Peyer's patch (tissue), 4 donors: ENCODE results near the gene BPGM.

Source experiments
- POLR2A ChIP-seq, 2 donors: fragments of 450-650 bp; IDR thresholded peaks; one replicate each; pipeline ENCODE4 v1.5.1; 2017; ENCODE audit warnings: antibody characterized with exemption in 2 of 2, mild to moderate bottlenecking in 2 of 2, moderate library complexity in 2 of 2
- TF ChIP-seq, protein P1 (sequence below), 6 experiments: fragments of 450-650 bp in 4 of 6; fragments of 200-600 bp in 2 of 6; sonication (generic) in 1 of 6; IDR thresholded peaks; one replicate each; pipeline ENCODE4 v1.5.1; 2017 to 2019; ENCODE audit warnings: antibody characterized with exemption in 6 of 6, mild to moderate bottlenecking in 3 of 6, moderate library complexity in 1 of 6

DNA sequence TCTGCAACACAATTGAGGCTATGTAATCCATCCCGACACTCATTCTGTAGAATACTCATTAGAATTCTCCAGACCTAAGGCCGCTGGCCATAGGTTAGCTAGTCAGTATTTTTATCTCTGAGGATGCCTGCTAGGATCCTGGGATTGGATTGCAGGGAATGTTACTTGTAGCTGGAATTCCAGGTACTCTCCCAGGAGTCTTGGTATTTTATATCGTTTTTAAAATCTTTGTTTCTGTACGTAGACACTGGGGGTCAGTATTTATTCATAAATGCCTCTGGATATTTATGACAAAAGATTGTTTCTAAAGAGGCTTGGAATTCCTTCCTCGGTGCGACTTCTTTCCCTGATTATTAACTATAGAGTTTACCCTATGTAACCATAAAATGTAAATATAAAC lies 40.1 kb downstream of the BPGM start:
- TF ChIP-seq, protein P1, sequence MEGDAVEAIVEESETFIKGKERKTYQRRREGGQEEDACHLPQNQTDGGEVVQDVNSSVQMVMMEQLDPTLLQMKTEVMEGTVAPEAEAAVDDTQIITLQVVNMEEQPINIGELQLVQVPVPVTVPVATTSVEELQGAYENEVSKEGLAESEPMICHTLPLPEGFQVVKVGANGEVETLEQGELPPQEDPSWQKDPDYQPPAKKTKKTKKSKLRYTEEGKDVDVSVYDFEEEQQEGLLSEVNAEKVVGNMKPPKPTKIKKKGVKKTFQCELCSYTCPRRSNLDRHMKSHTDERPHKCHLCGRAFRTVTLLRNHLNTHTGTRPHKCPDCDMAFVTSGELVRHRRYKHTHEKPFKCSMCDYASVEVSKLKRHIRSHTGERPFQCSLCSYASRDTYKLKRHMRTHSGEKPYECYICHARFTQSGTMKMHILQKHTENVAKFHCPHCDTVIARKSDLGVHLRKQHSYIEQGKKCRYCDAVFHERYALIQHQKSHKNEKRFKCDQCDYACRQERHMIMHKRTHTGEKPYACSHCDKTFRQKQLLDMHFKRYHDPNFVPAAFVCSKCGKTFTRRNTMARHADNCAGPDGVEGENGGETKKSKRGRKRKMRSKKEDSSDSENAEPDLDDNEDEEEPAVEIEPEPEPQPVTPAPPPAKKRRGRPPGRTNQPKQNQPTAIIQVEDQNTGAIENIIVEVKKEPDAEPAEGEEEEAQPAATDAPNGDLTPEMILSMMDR (IDR thresholded peaks at IDR 0.05): peak in 4 of 6 experiments; percentile 7 to 33 (median 24)
- TF ChIP-seq POLR2A (IDR thresholded peaks at IDR 0.05): no peak
